ENCODE results near the gene OPTC.
A peak's percentile ranks its signal among the peaks of the same experiment; 100 is the strongest.

Gene OPTC

DNA sequence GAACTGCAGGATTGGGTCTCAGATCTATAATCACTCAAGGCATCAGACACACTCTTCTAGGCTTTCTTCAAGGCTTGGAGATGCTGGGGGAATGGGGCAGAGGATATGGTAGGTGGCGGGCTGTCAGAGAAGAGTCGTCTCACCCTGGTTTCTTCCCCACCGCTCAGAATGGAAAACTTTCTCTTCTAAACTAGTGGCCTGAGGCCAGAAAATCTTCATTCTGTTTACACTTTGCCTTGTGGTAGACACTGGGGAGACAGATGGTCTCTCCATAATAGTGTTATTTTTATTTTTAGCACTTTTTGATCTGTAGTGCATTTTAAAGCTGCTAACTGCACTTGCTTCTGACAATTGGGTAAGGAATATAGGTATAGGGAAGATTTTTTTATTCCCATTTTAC lies 15.7 kb upstream of the OPTC start:
- Histone ChIP-seq H3K18ac (ENCODE audit: low read length) (no peak overlapping the region), H3K4me2 (ENCODE audit: low read length) (no peak overlapping the region), H3K4ac (ENCODE audit: low read depth, low read length) (no peak overlapping the region), H3K56ac (ENCODE audit: low read length) (no peak overlapping the region), H2BK15ac (replicated peaks; ENCODE audit: low read depth) (no peak overlapping the region), H3K79me1 (ENCODE audit: low read length) (no peaks in the 10 kb centered on the region), H2BK120ac (ENCODE audit: low read depth, low read length) (no peak overlapping the region), H3K4me1 (ENCODE audit: control insufficient read depth, low read depth, low read length) (peaks cover 7% of the 10 kb centered on the region), H3K23ac (ENCODE audit: low read length) (no peak overlapping the region), H3K9ac (ENCODE audit: low read length) (no peak overlapping the region), H3K4me3 (ENCODE audit: low read length) (no peak overlapping the region), H4K8ac (ENCODE audit: low read depth, low read length) (no peak overlapping the region), H2AK5ac (ENCODE audit: low read length) (no peak overlapping the region), H3K27me3 (ENCODE audit: insufficient read depth, low read length, poor library complexity) (no peaks in the 10 kb centered on the region), H3K36me3 (ENCODE audit: control insufficient read depth, insufficient read depth, low read length) (no peaks in the 10 kb centered on the region), H4K5ac (ENCODE audit: low read length) (no peak overlapping the region), H3K27ac (ENCODE audit: low read depth, low read length) (no peak overlapping the region), H2BK5ac (ENCODE audit: low read length) (no peak overlapping the region), H3K79me2 (ENCODE audit: control insufficient read depth, insufficient read depth, low read length) (no peaks in the 10 kb centered on the region)
- WGBS (ENCODE audit: extremely low coverage, insufficient coverage, low lambda C conversion rate): no CpG with 5 or more reads among the region's 3 CpGs
- DNase-seq: no peak

DNA sequence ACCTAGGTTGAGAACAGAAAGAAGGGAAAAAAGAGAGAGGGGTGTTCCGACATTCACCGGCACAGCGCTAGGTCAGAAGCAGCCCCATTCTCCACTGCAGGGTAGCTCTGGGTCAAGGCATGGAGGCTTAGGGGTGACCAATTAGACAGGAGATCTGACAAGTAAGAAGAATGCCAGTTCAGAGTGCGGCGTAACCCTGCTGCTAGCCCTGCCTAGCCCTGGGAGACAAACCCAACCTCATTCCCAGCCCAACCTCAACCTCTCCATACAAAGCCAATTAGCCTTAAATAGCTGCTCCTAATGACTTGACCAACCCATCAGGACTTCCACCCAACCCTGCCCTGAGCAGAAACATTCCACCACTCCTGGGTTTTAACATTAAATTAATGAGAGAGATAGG lies 15.0 kb upstream of the OPTC start:
- Histone ChIP-seq H2BK120ac (ENCODE audit: low read depth, low read length) (no peak overlapping the region), H3K9ac (ENCODE audit: low read length) (no peak overlapping the region), H3K56ac (ENCODE audit: low read length) (no peak overlapping the region), H3K4me2 (ENCODE audit: low read length) (no peak overlapping the region), H3K4ac (ENCODE audit: low read depth, low read length) (no peak overlapping the region), H2BK15ac (replicated peaks; ENCODE audit: low read depth) (no peak overlapping the region), H3K23ac (ENCODE audit: low read length) (no peak overlapping the region), H3K27me3 (ENCODE audit: insufficient read depth, low read length, poor library complexity) (no peaks in the 10 kb centered on the region), H3K18ac (ENCODE audit: low read length) (no peak overlapping the region), H3K4me1 (ENCODE audit: control insufficient read depth, low read depth, low read length) (peaks cover 7% of the 10 kb centered on the region), H2AK5ac (ENCODE audit: low read length) (no peak overlapping the region), H3K79me2 (ENCODE audit: control insufficient read depth, insufficient read depth, low read length) (no peaks in the 10 kb centered on the region), H2BK5ac (ENCODE audit: low read length) (no peak overlapping the region), H3K27ac (ENCODE audit: low read depth, low read length) (no peak overlapping the region), H3K36me3 (ENCODE audit: control insufficient read depth, insufficient read depth, low read length) (no peaks in the 10 kb centered on the region), H3K79me1 (ENCODE audit: low read length) (no peaks in the 10 kb centered on the region), H4K8ac (ENCODE audit: low read depth, low read length) (no peak overlapping the region), H4K5ac (ENCODE audit: low read length) (no peak overlapping the region), H3K4me3 (ENCODE audit: low read length) (no peak overlapping the region)
- no CpG with 5 or more reads among the region's 5 CpGs for WGBS (ENCODE audit: extremely low coverage, insufficient coverage, low lambda C conversion rate)
- DNase-seq: peak; percentile 74

DNA sequence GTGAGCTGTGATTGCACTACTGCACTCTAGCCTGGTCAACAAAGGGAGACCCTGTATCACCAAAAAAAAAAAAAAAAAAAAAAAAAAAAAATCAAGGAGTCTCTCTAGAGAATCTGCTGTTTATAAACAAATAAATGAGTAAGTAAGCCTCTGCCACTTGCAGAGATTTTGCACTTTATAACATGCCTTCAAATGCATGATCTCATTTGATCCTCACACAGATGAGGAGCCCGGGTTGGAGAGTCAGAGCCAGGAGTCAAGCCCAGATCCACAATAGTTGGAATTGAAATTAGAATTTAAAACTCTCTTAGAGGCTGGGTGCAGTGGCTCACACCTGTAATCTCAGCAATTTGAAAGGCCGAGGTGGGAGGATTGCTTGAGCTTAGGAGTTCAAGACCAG lies 14.3 kb upstream of the OPTC start:
- Histone ChIP-seq H3K4ac (ENCODE audit: low read depth, low read length) (no peak overlapping the region), H2BK15ac (replicated peaks; ENCODE audit: low read depth) (no peak overlapping the region), H3K23ac (ENCODE audit: low read length) (no peak overlapping the region), H3K56ac (ENCODE audit: low read length) (no peak overlapping the region), H3K27me3 (ENCODE audit: insufficient read depth, low read length, poor library complexity) (no peaks in the 10 kb centered on the region), H4K8ac (ENCODE audit: low read depth, low read length) (no peak overlapping the region), H2BK120ac (ENCODE audit: low read depth, low read length) (no peak overlapping the region), H2BK5ac (ENCODE audit: low read length) (no peak overlapping the region), H3K27ac (ENCODE audit: low read depth, low read length) (no peak overlapping the region), H3K18ac (ENCODE audit: low read length) (no peak overlapping the region), H3K79me2 (ENCODE audit: control insufficient read depth, insufficient read depth, low read length) (no peaks in the 10 kb centered on the region), H3K4me1 (ENCODE audit: control insufficient read depth, low read depth, low read length) (peaks cover 7% of the 10 kb centered on the region), H3K4me2 (ENCODE audit: low read length) (no peak overlapping the region), H3K79me1 (ENCODE audit: low read length) (no peaks in the 10 kb centered on the region), H2AK5ac (ENCODE audit: low read length) (no peak overlapping the region), H4K5ac (ENCODE audit: low read length) (no peak overlapping the region), H3K9ac (ENCODE audit: low read length) (no peak overlapping the region), H3K4me3 (ENCODE audit: low read length) (no peak overlapping the region), H3K36me3 (ENCODE audit: control insufficient read depth, insufficient read depth, low read length) (no peaks in the 10 kb centered on the region)
- no peak for DNase-seq
- no CpG with 5 or more reads among the region's 2 CpGs for WGBS (ENCODE audit: extremely low coverage, insufficient coverage, low lambda C conversion rate)

DNA sequence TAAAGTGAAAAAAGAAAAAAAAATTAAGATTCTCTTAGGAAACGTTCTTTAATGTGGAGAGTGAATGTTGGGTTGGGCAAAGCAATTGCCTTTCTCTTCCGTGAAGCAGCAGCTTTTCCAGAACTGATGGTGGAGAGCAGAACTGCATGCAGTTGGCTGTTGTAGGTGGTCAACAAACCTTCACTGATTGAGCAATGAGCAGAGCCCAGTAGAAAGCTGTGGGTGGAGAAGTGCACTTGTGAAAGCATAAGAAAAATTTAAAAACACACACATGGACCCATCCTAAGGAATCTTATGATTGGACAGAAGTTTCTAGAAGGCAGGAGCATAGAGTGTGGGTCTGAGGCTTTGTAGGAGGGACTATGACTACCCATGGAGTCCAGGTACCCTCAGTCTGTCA lies 13.9 kb upstream of the OPTC start:
- peak overlapping the region; percentile 13 for H3K27ac ChIP-seq (ENCODE audit: low read depth, low read length)

DNA sequence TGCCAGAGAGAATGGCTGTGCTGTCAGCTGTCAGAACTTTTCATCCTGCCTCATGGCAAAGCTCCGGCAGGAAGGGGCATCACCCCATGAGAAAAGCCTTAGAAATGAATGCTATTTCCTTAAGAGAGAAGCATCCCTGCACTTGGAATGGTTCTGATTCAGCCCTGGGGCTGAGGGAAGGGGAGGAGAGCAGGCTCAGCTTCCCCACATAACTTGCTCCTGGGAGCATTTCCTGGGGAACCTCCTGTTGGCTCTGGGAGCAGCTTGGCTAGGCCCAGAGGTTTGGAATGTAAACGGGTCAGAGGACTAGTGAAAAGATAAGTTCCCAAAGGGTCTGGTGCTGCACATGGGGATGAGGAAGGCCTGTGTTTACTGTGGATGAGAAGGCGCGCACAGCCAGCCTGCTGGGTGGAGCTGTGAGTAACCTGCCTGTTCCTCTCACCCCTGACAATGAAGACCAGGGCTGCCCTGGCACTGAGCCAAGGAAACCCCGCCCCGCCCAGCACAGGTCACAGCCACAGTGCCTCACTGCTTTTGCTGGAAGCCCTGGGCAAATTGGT lies 13.3 kb upstream of the OPTC start:
- no CpG with 5 or more reads among the region's 6 CpGs for WGBS (ENCODE audit: extremely low coverage, insufficient coverage, low lambda C conversion rate)
- DNase-seq: peak; percentile 80
- peaks cover 4% of the 10 kb centered on the region for H3K4me1 ChIP-seq (ENCODE audit: control insufficient read depth, low read depth, low read length)

More for the DNA sequence above, 13.9 kb upstream of the OPTC start:
- no peak overlapping the region for H2BK120ac ChIP-seq (ENCODE audit: low read depth, low read length)
- no peak for DNase-seq
- no peak overlapping the region for H4K5ac ChIP-seq (ENCODE audit: low read length)
- peaks cover 4% of the 10 kb centered on the region for H3K4me1 ChIP-seq (ENCODE audit: control insufficient read depth, low read depth, low read length)
- no peak overlapping the region for H3K23ac ChIP-seq (ENCODE audit: low read length)
- H3K4me2 ChIP-seq (ENCODE audit: low read length): no peak overlapping the region
- WGBS (ENCODE audit: extremely low coverage, insufficient coverage, low lambda C conversion rate): no CpG with 5 or more reads among the region's 2 CpGs
- no peak overlapping the region for H3K56ac ChIP-seq (ENCODE audit: low read length)
- H4K8ac ChIP-seq (ENCODE audit: low read depth, low read length): no peak overlapping the region
- H3K36me3 ChIP-seq (ENCODE audit: control insufficient read depth, insufficient read depth, low read length): no peaks in the 10 kb centered on the region
- no peak overlapping the region for H3K18ac ChIP-seq (ENCODE audit: low read length)
- no peaks in the 10 kb centered on the region for H3K79me2 ChIP-seq (ENCODE audit: control insufficient read depth, insufficient read depth, low read length)
- no peak overlapping the region for H3K9ac ChIP-seq (ENCODE audit: low read length)
- H3K4ac ChIP-seq (ENCODE audit: low read depth, low read length): no peak overlapping the region
- H2AK5ac ChIP-seq (ENCODE audit: low read length): no peak overlapping the region
- H3K79me1 ChIP-seq (ENCODE audit: low read length): no peaks in the 10 kb centered on the region
- H3K27me3 ChIP-seq (ENCODE audit: insufficient read depth, low read length, poor library complexity): no peaks in the 10 kb centered on the region
- H3K4me3 ChIP-seq (ENCODE audit: low read length): no peak overlapping the region
- H2BK15ac ChIP-seq (replicated peaks; ENCODE audit: low read depth): no peak overlapping the region
- H2BK5ac ChIP-seq (ENCODE audit: low read length): no peak overlapping the region

DNA sequence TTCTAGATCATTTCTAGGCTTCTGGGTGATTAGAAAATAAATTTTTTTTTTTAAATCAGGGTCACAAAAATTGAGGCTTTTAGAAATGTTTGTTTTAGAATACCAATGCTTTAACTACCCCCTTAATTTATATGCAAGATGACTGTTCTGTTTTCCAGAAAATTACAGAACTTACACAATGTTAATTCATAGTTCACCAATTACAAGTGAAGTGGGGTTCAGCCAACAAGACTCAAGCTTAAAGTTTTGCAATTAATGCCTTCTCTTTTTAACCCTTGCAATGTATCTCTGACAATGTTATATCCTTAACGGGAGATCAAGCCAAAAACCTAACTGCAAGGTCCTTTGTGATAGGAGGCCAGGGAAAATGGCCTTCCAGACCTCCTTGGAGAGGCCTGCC lies 12.8 kb upstream of the OPTC start:
- H3K4me2 ChIP-seq (ENCODE audit: low read length): no peak overlapping the region
- H3K9ac ChIP-seq (ENCODE audit: low read length): no peak overlapping the region
- H3K4me1 ChIP-seq (ENCODE audit: control insufficient read depth, low read depth, low read length): peaks cover 4% of the 10 kb centered on the region
- no peaks in the 10 kb centered on the region for H3K79me1 ChIP-seq (ENCODE audit: low read length)
- WGBS (ENCODE audit: extremely low coverage, insufficient coverage, low lambda C conversion rate): no CpG with 5 or more reads among the region's 1 CpG
- no peak overlapping the region for H3K4me3 ChIP-seq (ENCODE audit: low read length)
- no peaks in the 10 kb centered on the region for H3K36me3 ChIP-seq (ENCODE audit: control insufficient read depth, insufficient read depth, low read length)
- H2BK15ac ChIP-seq (replicated peaks; ENCODE audit: low read depth): no peak overlapping the region
- no peak overlapping the region for H4K8ac ChIP-seq (ENCODE audit: low read depth, low read length)
- peak overlapping the region; percentile 4 for H2AK5ac ChIP-seq (ENCODE audit: low read length)
- H3K27ac ChIP-seq (ENCODE audit: low read depth, low read length): no peak overlapping the region
- H3K4ac ChIP-seq (ENCODE audit: low read depth, low read length): no peak overlapping the region
- no peaks in the 10 kb centered on the region for H3K79me2 ChIP-seq (ENCODE audit: control insufficient read depth, insufficient read depth, low read length)
- no peak overlapping the region for H2BK120ac ChIP-seq (ENCODE audit: low read depth, low read length)
- no peaks in the 10 kb centered on the region for H3K27me3 ChIP-seq (ENCODE audit: insufficient read depth, low read length, poor library complexity)
- DNase-seq: no peak
- no peak overlapping the region for H4K5ac ChIP-seq (ENCODE audit: low read length)
- H3K23ac ChIP-seq (ENCODE audit: low read length): no peak overlapping the region
- H3K56ac ChIP-seq (ENCODE audit: low read length): no peak overlapping the region
- H2BK5ac ChIP-seq (ENCODE audit: low read length): no peak overlapping the region
- no peak overlapping the region for H3K18ac ChIP-seq (ENCODE audit: low read length)

More for the DNA sequence above, 13.3 kb upstream of the OPTC start:
- Histone ChIP-seq H2BK120ac (ENCODE audit: low read depth, low read length) (no peak overlapping the region), H3K79me1 (ENCODE audit: low read length) (no peaks in the 10 kb centered on the region), H3K23ac (ENCODE audit: low read length) (no peak overlapping the region), H3K4me3 (ENCODE audit: low read length) (no peak overlapping the region), H3K4ac (ENCODE audit: low read depth, low read length) (no peak overlapping the region), H3K79me2 (ENCODE audit: control insufficient read depth, insufficient read depth, low read length) (no peaks in the 10 kb centered on the region), H3K4me2 (ENCODE audit: low read length) (no peak overlapping the region), H4K8ac (ENCODE audit: low read depth, low read length) (no peak overlapping the region), H3K27me3 (ENCODE audit: insufficient read depth, low read length, poor library complexity) (no peaks in the 10 kb centered on the region), H2BK5ac (ENCODE audit: low read length) (no peak overlapping the region), H3K9ac (ENCODE audit: low read length) (no peak overlapping the region), H4K5ac (ENCODE audit: low read length) (no peak overlapping the region), H3K56ac (ENCODE audit: low read length) (no peak overlapping the region), H3K18ac (ENCODE audit: low read length) (no peak overlapping the region), H3K27ac (ENCODE audit: low read depth, low read length) (peak overlapping the region; percentile 13), H2BK15ac (replicated peaks; ENCODE audit: low read depth) (no peak overlapping the region), H3K36me3 (ENCODE audit: control insufficient read depth, insufficient read depth, low read length) (no peaks in the 10 kb centered on the region), H2AK5ac (ENCODE audit: low read length) (no peak overlapping the region)
